Loucy (cell line): ENCODE measurements around the gene LYPD1.

Source experiments
- H2AFZ ChIP-seq: fragments of 200-600 bp; sonication (generic); 2 replicates; pipeline ENCODE4 v1.6.0; 2016; ENCODE audit warnings: antibody characterized with exemption, mild to moderate bottlenecking, low read length, moderate library complexity
- H3F3A ChIP-seq: fragments of 200-600 bp; 2 replicates; pipeline ENCODE4 v1.6.0; 2016; ENCODE audit warnings: antibody characterized with exemption, low read depth, mild to moderate bottlenecking
- H3K27me3 ChIP-seq: fragments of 200-600 bp; sonication (generic); 2 replicates; pipeline ENCODE4 v1.6.1; 2014; ENCODE audit warnings: low read length, mild to moderate bottlenecking; ENCODE audit not compliant: insufficient read depth, poor library complexity, severe bottlenecking
- H3K36me3 ChIP-seq: fragments of 200-600 bp; sonication (generic); 2 replicates; pipeline ENCODE4 v1.6.1; 2016; ENCODE audit warnings: low read length; ENCODE audit not compliant: insufficient read depth
- H3K4me1 ChIP-seq: fragments of 200-600 bp; sonication (generic); 2 replicates; pipeline ENCODE4 v1.5.1; 2014; ENCODE audit warnings: low read length, mild to moderate bottlenecking; ENCODE audit not compliant: insufficient read depth, poor library complexity, severe bottlenecking
- H3K4me2 ChIP-seq: fragments of 200-600 bp; sonication (generic); 2 replicates; pipeline ENCODE4 v1.6.0; 2014; ENCODE audit warnings: antibody characterized with exemption, low read length, low read depth, mild to moderate bottlenecking; ENCODE audit not compliant: poor library complexity, severe bottlenecking
- H3K4me3 ChIP-seq: fragments of 200-600 bp; sonication (generic); 2 replicates; pipeline ENCODE4 v1.5.1; 2014; ENCODE audit warnings: low read length, mild to moderate bottlenecking, mixed read lengths; ENCODE audit not compliant: poor library complexity, severe bottlenecking
- H3K79me2 ChIP-seq: fragments of 200-600 bp; sonication (generic); 2 replicates; pipeline ENCODE4 v1.6.1; 2014; ENCODE audit warnings: low read length; ENCODE audit not compliant: insufficient read depth
- H3K9ac ChIP-seq: fragments of 200-600 bp; sonication (generic); 2 replicates; pipeline ENCODE4 v1.6.0; 2014; ENCODE audit warnings: mild to moderate bottlenecking, low read depth, low read length, moderate library complexity; ENCODE audit not compliant: poor library complexity, severe bottlenecking
- H3K9me2 ChIP-seq: fragments of 200-600 bp; sonication (generic); replicated peaks from 2 replicates; pipeline ENCODE4 v1.6.1; 2016; ENCODE audit warnings: low read depth, low read length, mixed read lengths
- H3K9me3 ChIP-seq: fragments of 200-600 bp; sonication (generic); 2 replicates; pipeline ENCODE4 v1.6.1; 2014; ENCODE audit warnings: mild to moderate bottlenecking, antibody characterized with exemption, low read length, low read depth; ENCODE audit not compliant: insufficient read depth
- H4K20me1 ChIP-seq: fragments of 200-600 bp; sonication (generic); 2 replicates; pipeline ENCODE4 v1.6.0; 2014; ENCODE audit warnings: antibody characterized with exemption, low read length, mild to moderate bottlenecking; ENCODE audit not compliant: insufficient read depth, poor library complexity, severe bottlenecking
- EZH2phosphoT487 ChIP-seq: fragments of 200-600 bp; IDR thresholded peaks from 2 replicates; pipeline ENCODE4 v1.6.1; 2018; ENCODE audit warnings: antibody characterized with exemption, mild to moderate bottlenecking, moderate library complexity, borderline replicate concordance
- TF ChIP-seq, protein P1 (sequence below): fragments of 200-600 bp; sonication (generic); conservative IDR thresholded peaks from 2 replicates; pipeline ENCODE4 v1.5.1; 2014; ENCODE audit warnings: mild to moderate bottlenecking, antibody characterized with exemption, low read length

Gene LYPD1

DNA sequence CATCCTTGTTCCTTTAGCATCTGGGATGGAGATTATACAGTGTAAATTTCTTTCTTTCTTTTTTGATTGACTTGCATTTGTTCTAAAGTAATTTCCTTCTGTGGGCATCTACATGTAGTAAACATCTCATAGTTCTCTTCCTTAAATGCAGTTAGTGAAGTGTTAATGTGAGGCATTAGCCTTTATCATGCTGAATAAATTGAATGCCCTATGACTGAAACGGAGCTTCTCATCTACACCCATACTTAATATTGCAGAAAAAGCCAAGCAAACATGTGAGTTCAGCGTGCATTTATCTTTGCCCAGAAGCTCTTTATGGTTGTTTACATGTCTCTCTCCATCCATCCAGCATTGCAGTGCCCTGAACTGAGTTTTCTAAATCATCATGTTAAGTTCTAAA is 58.3 kb downstream of the LYPD1 start:
- no peak overlapping the region for H3K4me2 ChIP-seq
- no peaks in the 10 kb centered on the region for H4K20me1 ChIP-seq
- H3F3A ChIP-seq = no peaks in the 10 kb centered on the region
- no peak for TF ChIP-seq EZH2phosphoT487
- TF ChIP-seq, protein P1, sequence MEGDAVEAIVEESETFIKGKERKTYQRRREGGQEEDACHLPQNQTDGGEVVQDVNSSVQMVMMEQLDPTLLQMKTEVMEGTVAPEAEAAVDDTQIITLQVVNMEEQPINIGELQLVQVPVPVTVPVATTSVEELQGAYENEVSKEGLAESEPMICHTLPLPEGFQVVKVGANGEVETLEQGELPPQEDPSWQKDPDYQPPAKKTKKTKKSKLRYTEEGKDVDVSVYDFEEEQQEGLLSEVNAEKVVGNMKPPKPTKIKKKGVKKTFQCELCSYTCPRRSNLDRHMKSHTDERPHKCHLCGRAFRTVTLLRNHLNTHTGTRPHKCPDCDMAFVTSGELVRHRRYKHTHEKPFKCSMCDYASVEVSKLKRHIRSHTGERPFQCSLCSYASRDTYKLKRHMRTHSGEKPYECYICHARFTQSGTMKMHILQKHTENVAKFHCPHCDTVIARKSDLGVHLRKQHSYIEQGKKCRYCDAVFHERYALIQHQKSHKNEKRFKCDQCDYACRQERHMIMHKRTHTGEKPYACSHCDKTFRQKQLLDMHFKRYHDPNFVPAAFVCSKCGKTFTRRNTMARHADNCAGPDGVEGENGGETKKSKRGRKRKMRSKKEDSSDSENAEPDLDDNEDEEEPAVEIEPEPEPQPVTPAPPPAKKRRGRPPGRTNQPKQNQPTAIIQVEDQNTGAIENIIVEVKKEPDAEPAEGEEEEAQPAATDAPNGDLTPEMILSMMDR = no peak
- H3K9ac ChIP-seq = no peak overlapping the region
- no peak overlapping the region for H3K4me3 ChIP-seq
- H3K4me1 ChIP-seq = no peaks in the 10 kb centered on the region
- no peaks in the 10 kb centered on the region for H3K36me3 ChIP-seq
- no peak overlapping the region for H2AFZ ChIP-seq
- no peaks in the 10 kb centered on the region for H3K9me2 ChIP-seq
- H3K9me3 ChIP-seq = no peaks in the 10 kb centered on the region
- H3K79me2 ChIP-seq = no peaks in the 10 kb centered on the region
- no peaks in the 10 kb centered on the region for H3K27me3 ChIP-seq

DNA sequence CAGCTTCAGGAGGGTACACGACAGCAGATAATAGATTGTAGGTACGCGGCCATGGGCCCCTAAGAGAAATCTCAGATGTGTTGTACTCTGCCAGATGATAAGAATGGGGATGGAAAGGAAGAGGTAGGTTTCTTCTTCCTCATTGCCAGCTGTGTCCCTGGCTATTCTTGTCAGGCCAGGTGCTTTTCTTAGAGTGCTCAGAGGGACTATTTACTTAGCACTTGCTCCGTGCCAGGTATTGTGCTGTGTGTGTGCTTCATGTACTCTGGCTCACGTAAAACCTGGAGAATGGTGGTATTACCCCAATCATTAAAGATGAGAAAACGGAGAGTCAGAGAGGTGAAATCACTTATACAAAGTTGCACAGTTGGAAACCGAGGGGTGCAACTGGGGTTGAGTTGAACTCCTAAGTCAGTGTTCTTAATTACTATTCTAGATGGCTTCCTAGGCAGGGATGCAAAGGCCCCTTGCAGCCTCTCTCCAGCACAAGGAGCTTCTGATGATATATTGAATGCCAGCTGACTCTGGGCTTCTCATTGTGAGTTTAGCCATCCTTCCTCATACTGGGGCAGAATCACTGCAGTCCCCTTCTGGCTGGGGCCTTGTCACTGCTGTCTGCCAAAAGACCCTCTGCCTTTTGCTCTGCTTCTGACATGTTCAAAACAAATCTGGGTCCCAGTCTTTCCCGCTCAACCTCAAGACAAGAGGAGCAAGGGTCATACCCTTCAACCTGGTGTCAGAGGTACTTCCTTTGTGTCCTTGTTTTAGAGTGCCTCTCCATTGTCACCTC is 60.7 kb downstream of the LYPD1 start:
- no peaks in the 10 kb centered on the region for H3K4me1 ChIP-seq
- H3K36me3 ChIP-seq = no peaks in the 10 kb centered on the region
- H4K20me1 ChIP-seq = no peaks in the 10 kb centered on the region
- H3F3A ChIP-seq = no peaks in the 10 kb centered on the region
- no peaks in the 10 kb centered on the region for H3K27me3 ChIP-seq
- H2AFZ ChIP-seq = no peak overlapping the region
- no peak overlapping the region for H3K9ac ChIP-seq
- no peaks in the 10 kb centered on the region for H3K9me2 ChIP-seq
- no peaks in the 10 kb centered on the region for H3K9me3 ChIP-seq
- no peak overlapping the region for H3K4me2 ChIP-seq
- TF ChIP-seq, protein P1 = no peak
- TF ChIP-seq EZH2phosphoT487 = no peak
- H3K79me2 ChIP-seq = no peaks in the 10 kb centered on the region
- H3K4me3 ChIP-seq = no peak overlapping the region

DNA sequence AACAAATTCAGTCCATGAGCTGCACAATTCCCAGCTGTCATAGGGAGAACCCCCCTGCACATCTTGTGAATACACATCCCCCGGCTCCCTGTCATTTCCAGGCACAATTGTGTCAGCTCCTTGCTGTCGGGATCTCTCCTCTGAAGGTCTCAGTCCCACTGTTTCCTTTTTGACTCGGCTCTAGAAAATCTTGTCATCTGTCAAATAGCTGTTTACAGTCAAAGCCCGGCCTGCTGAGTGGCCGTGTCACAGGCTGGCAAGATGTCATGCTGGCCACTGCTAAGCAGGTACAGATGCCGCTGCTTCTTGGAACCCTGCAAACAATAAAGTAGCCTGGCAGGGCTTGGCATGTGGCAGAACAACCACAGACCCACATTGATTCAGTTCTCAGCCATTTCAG is 61.7 kb downstream of the LYPD1 start:
- no peak overlapping the region for H3K4me3 ChIP-seq
- no peaks in the 10 kb centered on the region for H3K9me2 ChIP-seq
- TF ChIP-seq, protein P1 = no peak
- TF ChIP-seq EZH2phosphoT487 = no peak
- H4K20me1 ChIP-seq = no peaks in the 10 kb centered on the region
- H3K4me1 ChIP-seq = no peaks in the 10 kb centered on the region
- no peaks in the 10 kb centered on the region for H3K27me3 ChIP-seq
- no peak overlapping the region for H3K4me2 ChIP-seq
- H3K9ac ChIP-seq = no peak overlapping the region
- H2AFZ ChIP-seq = no peak overlapping the region
- no peaks in the 10 kb centered on the region for H3F3A ChIP-seq
- no peaks in the 10 kb centered on the region for H3K9me3 ChIP-seq
- H3K79me2 ChIP-seq = no peaks in the 10 kb centered on the region
- no peaks in the 10 kb centered on the region for H3K36me3 ChIP-seq
